ENCODE data around the gene HSBP1L1.

The HSBP1L1 gene

DNA sequence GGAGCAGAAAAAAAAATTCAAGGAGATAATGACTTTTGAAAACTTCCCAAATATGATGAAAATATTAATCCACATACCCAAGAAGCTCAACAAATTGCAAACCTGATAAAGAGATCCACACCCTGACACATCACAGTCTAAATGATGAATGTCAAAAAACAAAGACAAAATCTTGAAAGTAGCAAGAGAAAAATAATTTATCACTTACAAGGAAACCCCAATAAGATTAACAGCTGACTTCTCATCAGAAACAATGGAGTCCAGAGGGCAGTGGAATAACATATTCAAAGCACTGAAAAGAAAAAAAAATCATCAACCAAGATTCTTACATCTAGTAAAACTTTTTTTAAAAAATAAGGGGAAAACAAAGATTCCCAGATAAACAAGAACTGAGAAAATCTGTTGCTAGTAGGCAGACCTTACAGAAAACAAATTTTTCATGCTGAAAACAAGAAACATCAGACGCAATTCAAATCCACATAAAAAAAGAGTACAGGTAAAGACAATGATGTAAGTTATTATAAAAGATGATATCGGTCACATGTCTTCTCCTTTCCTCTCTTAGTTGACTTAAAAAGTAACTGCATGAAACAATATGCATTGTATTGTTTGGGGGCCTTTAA, 34.3 kb upstream of the HSBP1L1 start:
- no peak for DNase-seq

- DNase-seq: no peak
Measured at GRCh38 chr18:79931475-79931874, 33.0 kb upstream of the HSBP1L1 start.

DNA sequence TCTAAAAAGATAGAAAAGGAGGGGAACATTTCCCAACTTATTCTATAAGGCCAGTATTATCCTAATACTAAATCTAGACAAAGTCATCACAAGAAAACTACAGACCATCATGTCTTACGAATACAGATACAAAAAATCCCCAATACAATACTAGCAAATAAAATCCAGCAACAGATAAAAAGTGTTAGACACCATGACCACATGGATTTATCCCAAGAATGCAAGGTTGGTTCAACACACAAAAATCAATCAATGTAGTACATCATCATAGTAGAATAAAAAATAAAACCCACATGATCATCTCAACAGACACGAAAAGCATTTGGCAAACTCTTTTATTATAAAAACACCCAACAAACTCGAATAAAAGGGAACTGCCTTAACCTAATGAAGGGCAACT, 31.5 kb upstream of the HSBP1L1 start:
- no peak for DNase-seq

GRCh38 chr18:79933765-79934164, 30.7 kb upstream of the HSBP1L1 start:
- DNase-seq: no peak

GRCh38 chr18:79934311-79935097, 29.9 kb upstream of the HSBP1L1 start:
- DNase-seq: no peak

DNA sequence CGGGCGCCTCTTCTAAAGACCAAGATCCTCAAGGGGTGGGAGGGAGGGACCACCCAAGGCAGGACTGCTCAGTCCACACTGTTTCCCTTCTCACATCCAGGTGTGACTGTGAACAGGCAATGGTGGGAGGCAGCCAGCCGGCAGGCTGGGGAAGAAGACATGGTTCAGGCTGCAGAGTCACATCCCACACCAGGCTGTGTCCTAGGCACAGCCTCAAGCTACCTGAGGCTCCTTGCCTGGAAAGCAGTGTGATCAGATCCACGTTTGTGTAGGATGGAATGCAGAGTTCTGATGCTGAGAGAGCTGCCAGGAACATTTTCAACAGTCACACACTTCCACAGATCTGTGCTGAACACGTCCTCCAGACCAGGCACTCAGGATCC, 29.4 kb upstream of the HSBP1L1 start:
- no peak for DNase-seq

DNA sequence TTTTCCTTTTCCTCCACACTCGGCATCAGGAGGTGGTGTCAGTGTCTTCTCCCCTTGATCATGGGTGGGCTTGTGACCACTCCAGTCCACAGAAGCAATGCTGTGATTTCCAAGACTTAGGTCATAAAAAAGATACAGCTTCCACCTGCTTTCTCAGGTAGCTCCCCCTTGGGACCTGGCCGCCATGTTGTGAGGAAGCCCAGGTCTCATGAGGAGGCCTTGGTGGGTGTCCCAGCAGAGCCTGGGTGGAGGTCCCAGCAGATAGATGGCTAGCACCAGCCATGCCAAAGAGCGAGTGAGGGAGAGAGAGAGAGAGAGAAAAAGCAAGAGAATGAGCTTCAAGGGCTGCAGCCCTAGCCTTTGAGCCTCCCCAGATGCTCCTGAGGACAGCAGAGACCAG, 28.9 kb upstream of the HSBP1L1 start:
- no peak for DNase-seq

GRCh38 chr18:79935925-79936324, 28.5 kb upstream of the HSBP1L1 start:
- DNase-seq: no peak

DNA sequence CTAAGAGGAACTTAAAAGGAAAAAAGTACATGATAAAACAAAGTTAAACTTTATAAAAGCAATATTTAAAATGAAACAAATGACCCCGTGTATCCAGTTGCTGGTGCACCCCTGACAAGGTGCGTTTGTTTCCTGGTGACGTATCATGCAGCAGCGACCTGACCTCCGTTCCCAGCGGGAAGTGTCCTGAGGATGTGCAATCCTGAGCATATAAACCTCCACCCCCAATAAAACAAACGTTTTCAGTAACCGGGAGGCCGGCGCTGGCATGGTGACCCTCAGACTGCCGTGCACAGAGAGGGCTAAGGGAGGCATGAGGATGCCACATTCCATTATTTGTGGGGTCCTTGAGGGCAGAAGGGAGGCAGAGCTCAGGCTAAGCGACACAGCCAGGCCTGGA, 27.8 kb upstream of the HSBP1L1 start:
- DNase-seq: no peak

DNA sequence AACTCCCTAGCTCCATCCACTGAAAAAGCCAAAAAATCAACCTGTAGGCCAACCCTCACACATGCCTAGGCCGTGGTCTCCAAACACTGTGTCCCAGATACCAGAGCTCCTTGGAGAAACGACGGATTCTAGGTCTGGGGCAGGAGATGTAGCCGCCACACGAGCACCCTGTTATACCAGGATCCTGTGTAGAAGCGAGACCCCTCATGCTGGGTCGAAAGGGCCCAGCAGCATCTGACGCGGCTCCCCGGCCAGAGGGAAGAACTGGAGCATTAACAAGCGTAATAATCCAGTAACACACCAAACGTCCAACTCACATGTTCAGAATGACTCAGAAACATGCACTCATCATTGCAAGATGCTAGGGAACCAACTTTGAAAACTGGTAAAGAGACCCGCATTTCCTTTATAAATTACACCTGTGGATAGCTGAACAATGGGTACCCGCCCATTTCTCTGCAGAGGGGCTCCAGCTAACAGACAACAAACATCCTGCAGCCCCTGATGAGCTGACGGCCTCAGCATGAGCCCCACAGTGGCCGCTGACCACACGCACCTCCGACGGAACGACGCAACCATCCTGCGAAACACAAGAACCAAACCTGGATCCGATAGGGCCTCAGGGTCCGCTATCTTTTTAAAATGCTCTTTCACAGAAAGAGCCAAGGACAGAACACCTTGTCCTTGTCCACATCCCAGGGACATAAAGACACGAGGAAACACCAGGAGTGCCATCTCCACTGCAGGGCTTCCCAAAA, 27.2 kb upstream of the HSBP1L1 start:
- no peak for DNase-seq

DNA sequence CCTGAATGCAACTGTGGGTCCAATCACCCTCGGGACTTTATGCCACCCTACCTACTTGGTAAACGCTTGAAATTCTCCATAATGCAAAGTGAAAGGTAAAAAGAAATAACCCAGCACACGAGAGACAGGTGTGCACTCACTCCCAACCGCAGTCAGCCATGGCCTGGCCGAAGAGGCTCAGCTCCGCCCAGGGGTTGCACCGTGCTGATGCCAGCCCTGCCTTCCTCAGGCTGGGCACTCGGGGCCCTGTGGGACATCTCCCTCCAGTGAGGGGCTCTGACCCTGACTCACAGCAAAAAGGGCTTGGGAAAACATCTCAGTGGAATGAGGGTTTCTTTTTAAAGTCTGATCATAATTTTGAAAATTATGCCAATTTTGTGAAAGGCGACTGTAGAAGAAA, 26.2 kb upstream of the HSBP1L1 start:
- no peak for DNase-seq

GRCh38 chr18:79939096-79939495, 25.3 kb upstream of the HSBP1L1 start:
- no peak for DNase-seq

- no peak for DNase-seq
Measured at GRCh38 chr18:79940126-79940813, 24.2 kb upstream of the HSBP1L1 start.

- no peak for DNase-seq
Measured at GRCh38 chr18:79940814-79941472, 23.5 kb upstream of the HSBP1L1 start.

DNA sequence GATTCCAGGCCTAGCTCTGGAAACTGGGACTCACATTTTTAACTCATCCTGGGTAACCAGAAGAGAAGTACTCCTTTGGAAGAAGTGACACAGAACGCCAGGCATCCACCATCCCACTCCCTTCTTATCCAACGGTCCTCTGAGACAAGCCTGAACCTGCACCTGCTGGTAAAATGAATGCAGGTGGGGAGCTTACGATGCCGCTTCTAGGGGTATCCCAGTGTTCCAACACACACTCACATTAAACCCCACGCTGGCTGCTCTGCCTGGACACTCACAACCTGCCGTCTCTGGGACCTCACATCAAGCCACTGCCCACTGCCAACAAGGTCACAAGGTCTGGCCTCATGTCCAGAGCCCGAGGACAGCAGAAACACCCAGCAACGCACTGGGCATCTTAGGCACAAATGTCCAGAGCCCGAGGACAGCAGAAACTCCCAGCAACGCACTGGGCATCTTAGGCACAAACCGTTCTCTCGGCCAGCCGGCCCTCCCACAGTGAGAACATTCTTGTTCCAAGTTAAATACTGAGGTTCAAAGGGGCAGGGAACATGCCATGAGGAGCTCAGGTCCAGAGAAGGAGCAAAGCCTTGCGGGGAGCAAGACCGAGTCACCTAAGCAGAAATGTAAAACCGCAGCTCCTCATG, 22.8 kb upstream of the HSBP1L1 start:
- no peak for DNase-seq

DNA sequence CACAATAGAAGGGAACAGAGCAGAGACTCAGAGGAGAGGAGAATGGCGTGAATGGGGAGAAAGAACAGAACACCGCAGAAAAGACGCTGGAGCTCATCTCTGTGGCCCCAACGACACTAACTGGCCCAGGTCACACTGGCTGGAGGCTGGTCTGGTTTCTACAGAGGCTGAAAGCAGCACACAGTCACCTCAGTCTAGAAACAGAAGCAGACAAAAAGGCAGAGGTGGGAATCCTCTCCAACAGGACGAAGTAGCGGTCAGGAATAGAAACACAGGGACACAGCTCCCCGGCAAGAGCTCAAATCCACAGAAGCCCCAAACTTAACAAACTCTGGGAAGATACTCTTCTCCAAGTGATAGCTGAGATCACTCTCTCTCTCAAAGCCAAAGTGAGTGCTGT, 22.2 kb upstream of the HSBP1L1 start:
- no peak for DNase-seq

DNA sequence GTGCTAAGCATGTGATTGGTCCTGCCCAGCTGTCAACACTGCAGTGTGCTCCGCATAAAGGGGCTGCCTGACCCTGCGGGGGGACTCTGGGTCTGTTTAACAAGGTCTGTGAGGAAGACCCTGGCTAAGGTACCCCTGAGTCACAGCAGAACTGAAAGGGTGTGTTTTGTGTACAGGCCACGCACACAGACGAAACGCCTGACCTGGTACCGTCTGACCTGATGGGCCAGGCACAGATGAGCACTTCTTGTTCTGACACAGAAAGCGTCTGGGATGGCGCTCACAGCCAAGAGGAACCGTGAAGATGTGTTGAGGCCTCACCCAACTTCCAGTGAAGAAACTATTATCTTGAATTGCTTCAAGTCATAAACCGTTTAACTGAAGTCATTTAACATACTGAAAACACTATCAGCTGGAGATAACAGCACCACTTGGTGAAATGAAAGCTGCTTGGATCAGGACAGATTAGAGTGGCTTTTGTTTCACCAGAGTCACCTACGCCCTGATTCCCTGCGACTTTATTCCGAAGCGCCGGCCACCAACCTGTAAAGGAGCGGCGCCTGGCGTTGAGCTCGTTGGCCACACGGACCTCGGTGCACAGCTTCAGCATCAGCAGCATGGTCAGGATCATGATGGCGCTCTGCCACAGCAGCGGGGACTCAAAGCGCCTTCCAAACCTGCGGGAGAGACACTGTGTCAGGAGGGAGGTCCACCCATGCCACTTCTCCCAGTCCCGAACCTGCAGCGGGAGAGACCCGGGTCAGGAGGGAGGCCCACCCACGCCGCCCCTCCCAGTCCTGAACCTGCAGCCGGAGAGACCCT, 21.4 kb upstream of the HSBP1L1 start:
- no peak for DNase-seq

- no peak for DNase-seq
Measured at GRCh38 chr18:79943608-79944125, 20.8 kb upstream of the HSBP1L1 start.

GRCh38 chr18:79944126-79944731, 20.2 kb upstream of the HSBP1L1 start:
- DNase-seq: no peak

DNA sequence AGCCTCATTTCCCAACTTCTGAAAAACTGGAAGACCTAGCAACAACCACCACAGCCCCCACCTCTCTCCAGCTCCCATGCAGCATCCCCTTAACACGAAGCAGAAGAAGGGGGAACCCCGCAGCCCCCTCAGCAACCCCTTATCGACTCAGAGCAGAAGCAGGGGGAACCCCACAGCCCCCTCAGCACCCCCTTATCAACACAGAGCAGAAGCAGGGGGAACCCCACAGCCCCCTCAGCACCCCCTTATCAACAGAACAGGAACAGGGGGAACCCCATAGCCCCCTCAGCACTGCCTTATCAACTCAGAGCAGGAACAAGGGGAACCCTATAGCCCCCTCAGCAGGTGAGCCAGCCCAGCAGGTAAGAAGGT, 19.7 kb upstream of the HSBP1L1 start:
- DNase-seq: no peak

Data from NCI-H1436 (cell line).